GM10248 (cell line): ENCODE measurements around the gene MYOG.

Source experiments
- CTCF ChIA-PET: fragments of 300-600 bp; sonication (Branson Sonifier 250); formaldehyde crosslinking; extraction: SDS; loops from one replicate; lab custom pipeline; 2021; ENCODE audit warnings: antibody characterized with exemption; lab: Yijun Ruan, JAX
- POLR2A ChIA-PET: fragments of 350-650 bp; sonication (Branson Sonifier 250); formaldehyde crosslinking; extraction: SDS; loops from one replicate; lab custom pipeline; 2020; ENCODE audit warnings: antibody characterized with exemption; lab: Yijun Ruan, JAX
- DNase-seq: peaks from one replicate; pipeline ENCODE4 v3.0.0; 2012; ENCODE audit errors: extremely low spot score
- TF ChIP-seq, protein P1 (sequence below): IDR thresholded peaks from 2 replicates; pipeline ENCODE4 v1.5.1; 2012; ENCODE audit warnings: mild to moderate bottlenecking, low read depth; ENCODE audit errors: extremely low read depth, missing control alignments, control extremely low read depth

MYOG gene

DNA sequence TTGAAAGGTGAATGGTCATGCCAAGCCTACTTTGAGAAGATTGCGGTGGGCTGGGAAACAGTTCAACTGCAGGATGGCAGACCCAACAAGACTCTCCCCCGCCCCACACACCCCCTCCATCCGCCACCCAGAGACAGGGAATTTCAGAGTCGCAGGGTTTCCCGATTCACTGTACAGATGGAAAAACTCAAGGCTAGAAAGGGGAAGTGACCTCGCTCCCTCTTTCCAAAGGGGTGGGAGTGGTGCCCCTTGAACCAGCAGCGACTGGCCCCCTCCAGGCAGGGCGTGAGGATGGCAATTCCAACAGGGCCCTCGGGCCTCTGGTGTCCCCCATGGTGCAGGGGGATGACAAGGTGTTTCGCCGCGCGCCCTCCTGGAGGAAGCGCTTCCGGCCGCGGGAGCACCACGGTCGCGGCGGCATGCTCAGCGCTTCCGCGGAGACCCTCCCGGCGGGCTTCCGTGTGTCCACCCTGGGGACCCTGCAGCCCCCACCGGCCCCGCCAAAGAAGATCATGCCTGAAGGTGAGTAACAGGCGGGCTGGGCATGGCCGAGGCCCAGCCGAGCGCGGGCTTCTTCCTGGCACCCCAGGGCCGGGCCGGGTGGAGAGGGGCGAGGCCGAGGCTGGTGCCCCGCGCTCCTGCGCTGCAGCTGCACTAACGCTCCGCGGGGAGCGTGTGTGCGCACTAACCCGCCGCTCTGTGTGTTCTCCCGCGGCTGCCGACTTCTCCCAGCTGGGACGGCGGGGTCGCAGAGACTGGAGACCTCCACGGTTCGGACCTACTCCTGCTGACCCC is 10.4 kb downstream of the MYOG start:
- TF ChIP-seq, protein P1, sequence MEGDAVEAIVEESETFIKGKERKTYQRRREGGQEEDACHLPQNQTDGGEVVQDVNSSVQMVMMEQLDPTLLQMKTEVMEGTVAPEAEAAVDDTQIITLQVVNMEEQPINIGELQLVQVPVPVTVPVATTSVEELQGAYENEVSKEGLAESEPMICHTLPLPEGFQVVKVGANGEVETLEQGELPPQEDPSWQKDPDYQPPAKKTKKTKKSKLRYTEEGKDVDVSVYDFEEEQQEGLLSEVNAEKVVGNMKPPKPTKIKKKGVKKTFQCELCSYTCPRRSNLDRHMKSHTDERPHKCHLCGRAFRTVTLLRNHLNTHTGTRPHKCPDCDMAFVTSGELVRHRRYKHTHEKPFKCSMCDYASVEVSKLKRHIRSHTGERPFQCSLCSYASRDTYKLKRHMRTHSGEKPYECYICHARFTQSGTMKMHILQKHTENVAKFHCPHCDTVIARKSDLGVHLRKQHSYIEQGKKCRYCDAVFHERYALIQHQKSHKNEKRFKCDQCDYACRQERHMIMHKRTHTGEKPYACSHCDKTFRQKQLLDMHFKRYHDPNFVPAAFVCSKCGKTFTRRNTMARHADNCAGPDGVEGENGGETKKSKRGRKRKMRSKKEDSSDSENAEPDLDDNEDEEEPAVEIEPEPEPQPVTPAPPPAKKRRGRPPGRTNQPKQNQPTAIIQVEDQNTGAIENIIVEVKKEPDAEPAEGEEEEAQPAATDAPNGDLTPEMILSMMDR: no peak
- DNase-seq: no peak
- ChIA-PET CTCF (no interaction called here), POLR2A (no interaction called here)

DNA sequence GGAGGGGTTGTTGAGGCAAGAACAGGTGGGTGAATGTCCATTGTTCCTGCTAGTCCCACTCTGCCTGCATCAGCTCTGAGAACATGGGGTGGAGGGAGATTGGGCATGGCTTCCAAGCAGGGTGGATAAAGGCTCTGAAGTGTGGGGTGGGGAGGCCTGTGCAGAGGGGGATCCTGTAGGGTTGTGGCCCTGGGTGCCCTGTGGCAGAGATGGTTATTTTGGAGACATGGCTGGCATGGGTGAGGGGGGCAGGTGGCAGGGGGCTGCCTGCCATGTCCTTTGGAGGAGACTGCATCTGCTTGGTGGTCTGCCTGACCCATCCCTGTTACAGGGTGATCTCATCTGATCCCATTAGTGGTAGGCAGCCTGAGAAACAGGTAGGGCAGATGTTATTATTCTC is 11.2 kb downstream of the MYOG start:
- DNase-seq: no peak
- ChIA-PET POLR2A (no interaction called here), CTCF (no interaction called here)
- TF ChIP-seq, protein P1: no peak

DNA sequence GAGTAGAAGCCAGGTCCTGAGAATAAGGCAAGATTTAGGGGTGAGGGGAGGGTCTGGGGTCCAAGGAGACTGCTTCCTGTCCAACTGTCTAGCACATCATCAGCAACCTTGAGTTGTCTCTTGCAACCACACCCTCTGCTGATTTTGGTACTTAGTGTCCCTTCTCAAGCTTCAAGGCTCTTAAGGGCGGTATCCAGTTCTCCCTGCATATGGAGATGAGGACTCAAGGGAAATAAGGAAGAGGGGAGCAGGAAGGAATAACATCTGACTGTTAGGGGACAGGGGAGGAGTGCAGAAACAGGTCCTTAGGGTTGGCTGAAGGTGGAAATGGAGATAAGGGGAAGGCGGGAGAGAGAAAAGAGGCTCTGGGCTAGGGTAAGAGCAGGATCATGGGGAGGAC is 12.3 kb downstream of the MYOG start:
- ChIA-PET CTCF (interaction anchor here (1.0 to 1.1 kb wide), 2 partner anchors 19 to 143 kb away, joined by 3 read pairs; no protein-coding TSS in a partner anchor), POLR2A (no interaction called here)
- TF ChIP-seq, protein P1: no peak
- no peak for DNase-seq

DNA sequence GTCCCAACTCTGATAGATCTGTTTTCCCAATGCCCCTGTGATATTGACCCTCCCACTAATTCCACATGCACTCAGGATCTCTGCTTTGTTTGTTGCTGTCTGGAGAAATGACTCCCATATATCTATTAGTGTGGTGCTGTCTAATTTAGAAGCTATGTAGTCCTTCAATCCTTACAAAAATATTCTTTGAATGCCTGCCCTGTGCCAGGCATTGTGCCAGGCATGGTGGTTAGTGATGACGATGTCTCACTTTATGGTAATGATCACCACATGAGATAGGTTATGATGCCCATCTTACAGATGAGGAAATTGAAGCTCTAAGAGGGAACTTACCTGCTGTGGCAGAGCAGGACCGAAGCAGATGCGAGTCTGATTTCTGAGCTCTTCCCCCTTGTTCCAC is 12.9 kb downstream of the MYOG start:
- DNase-seq: no peak
- ChIA-PET CTCF (interaction anchor here (1.0 to 1.1 kb wide), 2 partner anchors 18 to 143 kb away, joined by 3 read pairs; no protein-coding TSS in a partner anchor), POLR2A (no interaction called here)
- TF ChIP-seq, protein P1: no peak

DNA sequence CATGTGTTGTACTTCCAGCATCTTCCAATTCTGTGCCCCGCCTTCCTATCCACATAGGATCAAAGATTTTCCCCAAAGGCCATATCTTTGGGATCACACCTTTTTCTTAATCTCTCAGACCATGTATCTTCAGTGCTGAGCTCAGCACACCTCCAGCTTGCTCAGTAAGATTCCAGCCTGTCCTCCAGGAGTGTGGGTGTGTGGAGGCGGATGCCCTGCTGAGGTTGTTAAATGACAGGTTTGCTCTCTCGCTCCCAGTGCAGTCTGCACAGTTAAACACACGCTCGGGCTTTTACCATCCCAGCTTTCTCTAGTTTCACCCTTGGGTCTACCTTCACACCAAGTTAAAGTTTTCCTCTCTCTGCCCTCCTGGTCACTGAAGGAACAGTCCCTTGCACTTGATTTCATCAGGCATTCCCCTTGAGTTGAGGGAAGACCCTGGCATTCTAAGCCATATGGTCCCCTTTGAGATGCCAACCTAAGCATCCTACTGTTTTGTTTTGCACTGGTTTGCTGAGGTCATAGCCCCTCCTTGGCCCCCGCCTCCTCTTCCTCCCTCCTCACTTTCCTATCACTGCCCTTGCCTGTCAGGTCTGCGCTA is 13.7 kb downstream of the MYOG start:
- DNase-seq: no peak
- POLR2A ChIA-PET: no interaction called here
- CTCF ChIA-PET: interaction anchor here (1.4 to 1.7 kb wide), 3 partner anchors 12 to 197 kb away, joined by 3 to 5 read pairs (median 4); no protein-coding TSS in a partner anchor
- TF ChIP-seq, protein P1: no peak

DNA sequence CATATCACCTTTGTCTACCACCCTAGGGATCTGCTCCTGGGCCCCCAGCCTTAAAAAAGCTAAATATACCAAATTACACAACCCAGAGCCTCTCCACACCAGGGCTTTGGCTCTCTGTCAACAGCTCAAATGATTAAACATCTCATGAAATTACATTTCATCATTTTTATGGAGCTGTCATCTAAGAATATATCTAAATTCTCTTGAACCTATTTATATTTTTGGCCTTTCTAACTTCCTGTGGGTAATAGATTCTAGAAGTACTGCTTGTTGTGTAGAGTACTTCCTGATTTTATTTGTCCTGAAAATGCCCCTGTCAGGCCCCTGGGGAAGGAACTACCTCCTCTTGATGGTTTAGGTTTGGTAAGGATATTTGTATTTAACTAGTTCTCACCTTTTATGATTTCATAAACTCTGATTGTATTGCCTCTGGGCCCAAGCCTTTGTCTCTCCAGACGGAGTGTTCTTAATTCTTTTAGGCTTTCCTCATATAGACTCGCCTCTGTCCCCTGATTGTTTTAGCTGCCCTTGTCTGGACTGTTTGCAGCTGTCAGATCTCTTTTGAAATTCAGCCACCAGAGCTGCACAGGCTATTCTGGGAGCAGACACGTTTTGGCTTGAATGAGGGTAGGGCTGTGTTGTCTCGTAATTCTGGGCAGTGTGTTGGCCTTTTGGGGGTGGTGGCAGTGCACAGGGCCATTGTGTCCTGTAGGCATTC is 16.6 kb downstream of the MYOG start:
- CTCF ChIA-PET: interaction anchor here (1.1 to 2.4 kb wide), 4 partner anchors 15 to 198 kb away, joined by 3 to 8 read pairs (median 6); no protein-coding TSS in a partner anchor
- TF ChIP-seq, protein P1: no peak
- POLR2A ChIA-PET: no interaction called here
- no peak for DNase-seq
